ENCODE results near the gene MLXIP.

- TF ChIP-seq CTCF (conservative IDR thresholded peaks at IDR 0.05; ENCODE audit: low read depth in 2 of 2) (no peak), EZH2 (IDR thresholded peaks at IDR 0.05; ENCODE audit: low read depth, unreplicated experiment) (no peak), REST (IDR thresholded peaks at IDR 0.05; ENCODE audit: unreplicated experiment) (no peak), POLR2AphosphoS5 (IDR thresholded peaks at IDR 0.05; ENCODE audit: low read depth) (no peak)
Observed at GRCh38 chr12:122028905-122029560, 49.5 kb upstream of the MLXIP start.
